Kidney epithelial cell (primary cell): ENCODE data around the gene KRTAP10-5. TPM values are rescaled to one million over a fixed set of nuclear protein-coding genes. Genes with fewer than 3 reads are reported as not detected.

ENCODE experiments used
- DNase-seq: peaks from one replicate; pipeline ENCODE4 v3.0.0-alpha.2; 2010; ENCODE audit warnings: low read depth
- H3K27me3 ChIP-seq: 2 replicates; pipeline ENCODE4 v1.6.0; 2011; ENCODE audit warnings: low read length; ENCODE audit not compliant: control insufficient read depth, insufficient read depth
- H3K36me3 ChIP-seq: 2 replicates; pipeline ENCODE4 v1.5.1; 2011; ENCODE audit warnings: low read length; ENCODE audit not compliant: control insufficient read depth, insufficient read depth
- H3K4me3 ChIP-seq: 2 replicates; pipeline ENCODE4 v1.5.1; 2011; ENCODE audit warnings: low read depth, mild to moderate bottlenecking, control low read depth, low read length
- CTCF ChIP-seq: IDR thresholded peaks from 2 replicates; pipeline ENCODE4 v1.5.1; 2011; ENCODE audit warnings: mild to moderate bottlenecking, moderate library complexity, low read length, control low read depth, inconsistent platforms; ENCODE audit not compliant: insufficient read depth, poor library complexity, severe bottlenecking
- total RNA-seq: library from RNA; depleted of rRNA; stranded (reverse); fragments of >200 nt; gene quantifications from 2 replicates; pipeline ENCODE4 v1.2.3, GENCODE V29; 2015

The KRTAP10-5 gene
- total RNA-seq, 1 donor from 2014 or later = not detected

GRCh38 chr21:44531606-44532564, 48.5 kb downstream of the KRTAP10-5 start:
- no peak for TF ChIP-seq CTCF
- DNase-seq = no peak
- Histone ChIP-seq H3K4me3 (no peak overlapping the region), H3K27me3 (peaks cover 3% of the 10 kb centered on the region), H3K36me3 (no peaks in the 10 kb centered on the region)

- no peak for DNase-seq
- H3K36me3 ChIP-seq = no peaks in the 10 kb centered on the region
- peaks cover 2% of the 10 kb centered on the region for H3K27me3 ChIP-seq
- TF ChIP-seq CTCF = no peak
- H3K4me3 ChIP-seq = no peak overlapping the region
Measured at GRCh38 chr21:44530903-44531605, 49.4 kb downstream of the KRTAP10-5 start.

GRCh38 chr21:44530221-44530902, 50.0 kb downstream of the KRTAP10-5 start:
- no peaks in the 10 kb centered on the region for H3K27me3 ChIP-seq
- no peak for DNase-seq
- no peaks in the 10 kb centered on the region for H3K36me3 ChIP-seq

GRCh38 chr21:44529503-44530125, 50.8 kb downstream of the KRTAP10-5 start:
- Histone ChIP-seq H3K36me3 (no peaks in the 10 kb centered on the region), H3K27me3 (no peaks in the 10 kb centered on the region), H3K4me3 (no peak overlapping the region)
- TF ChIP-seq CTCF = no peak
- DNase-seq = no peak

More at GRCh38 chr21:44530221-44530902, 50.0 kb downstream of the KRTAP10-5 start:
- no peak for TF ChIP-seq CTCF
- no peak overlapping the region for H3K4me3 ChIP-seq

Other genes starting within 250 kb of the KRTAP10-5 start
- 20.2 and 27.0 TPM in 2 replicates for gene CFAP410, start 241.2 kb downstream of the KRTAP10-5 start, total RNA-seq
- 2.8 and 2.9 TPM in 2 replicates for gene TRPM2, start 227.0 kb downstream of the KRTAP10-5 start, total RNA-seq
- gene LRRC3, start 125.1 kb downstream of the KRTAP10-5 start, total RNA-seq = 3.4 and 3.6 TPM in 2 replicates
- gene KRTAP10-1, start 40.4 kb downstream of the KRTAP10-5 start, total RNA-seq = not detected in 2 replicates
- gene KRTAP10-2, start 29.1 kb downstream of the KRTAP10-5 start, total RNA-seq = not detected in 2 replicates
- not detected in 2 replicates for gene KRTAP10-3, start 21.8 kb downstream of the KRTAP10-5 start, total RNA-seq
- not detected in 2 replicates for gene KRTAP10-4, start 6.9 kb downstream of the KRTAP10-5 start, total RNA-seq
- not detected in 2 replicates for gene KRTAP10-6, start 11.9 kb upstream of the KRTAP10-5 start, total RNA-seq
- not detected in 2 replicates for gene KRTAP10-7, start 20.0 kb upstream of the KRTAP10-5 start, total RNA-seq
- gene KRTAP10-8, start 31.5 kb upstream of the KRTAP10-5 start, total RNA-seq = not detected in 2 replicates
- gene KRTAP10-9, start 46.5 kb upstream of the KRTAP10-5 start, total RNA-seq = not detected in 2 replicates
- not detected in 2 replicates for gene KRTAP10-10, start 56.8 kb upstream of the KRTAP10-5 start, total RNA-seq
- not detected in 2 replicates for gene KRTAP10-11, start 65.8 kb upstream of the KRTAP10-5 start, total RNA-seq
- not detected in 2 replicates for gene KRTAP12-4, start 74.1 kb upstream of the KRTAP10-5 start, total RNA-seq
- not detected in 2 replicates for gene KRTAP12-3, start 77.3 kb upstream of the KRTAP10-5 start, total RNA-seq
- not detected in 2 replicates for gene KRTAP12-2, start 86.3 kb upstream of the KRTAP10-5 start, total RNA-seq
- gene KRTAP12-1, start 101.6 kb upstream of the KRTAP10-5 start, total RNA-seq = not detected in 2 replicates
- gene KRTAP10-12, start 116.6 kb upstream of the KRTAP10-5 start, total RNA-seq = not detected in 2 replicates
- not detected in 2 replicates for gene TSPEAR, start 131.0 kb upstream of the KRTAP10-5 start, total RNA-seq
- gene UBE2G2, start 221.2 kb upstream of the KRTAP10-5 start, total RNA-seq = 39.5 and 40.6 TPM in 2 replicates
- 60.9 and 61.7 TPM in 2 replicates for gene SUMO3, start 237.5 kb upstream of the KRTAP10-5 start, total RNA-seq